ENCODE measurements around the gene JARID2.

The JARID2 gene

DNA sequence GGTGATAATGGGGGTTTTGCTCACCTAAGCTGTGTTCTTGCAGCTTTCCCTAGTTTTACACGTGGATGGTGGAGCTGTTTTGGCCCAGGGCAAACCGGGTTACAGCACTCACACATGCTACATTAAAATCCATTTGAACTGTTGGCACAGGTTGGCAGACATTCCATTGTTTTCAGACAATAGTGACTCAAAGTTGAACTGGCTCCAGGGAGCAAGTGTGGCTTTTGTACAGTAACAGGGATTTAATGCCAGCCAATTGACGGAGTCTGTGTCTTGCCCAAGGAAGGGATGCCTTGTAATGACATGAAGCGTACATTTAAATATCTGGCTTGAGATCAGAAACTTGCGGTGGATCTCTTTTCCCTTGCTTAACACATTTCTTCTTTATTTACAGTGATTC is 233.9 kb downstream of the JARID2 start:
- Histone ChIP-seq H3K27ac (ENCODE audit: low read depth in 2 of 2, low read length in 2 of 2) (no peak overlapping the region), H3K9ac (ENCODE audit: low read depth in 1 of 2, low read length in 2 of 2) (no peak overlapping the region), H3K4me1 (ENCODE audit: control insufficient read depth in 2 of 2, insufficient read depth in 2 of 2, low read length in 2 of 2) (no peaks in the 10 kb centered on the region), H3K4me3 (ENCODE audit: low read length in 2 of 2) (no peak overlapping the region), H3K36me3 (ENCODE audit: control insufficient read depth in 2 of 2, insufficient read depth in 2 of 2, low read length in 2 of 2) (peaks cover 0 to 3% of the 10 kb centered on the region in 2 donors), H3K27me3 (ENCODE audit: control insufficient read depth in 2 of 2, insufficient read depth in 2 of 2, low read length in 2 of 2) (no peaks in the 10 kb centered on the region), H3K9me3 (ENCODE audit: control insufficient read depth in 2 of 2, low read length in 2 of 2) (no peaks in the 10 kb centered on the region)

GRCh38 chr6:15480525-15480924 is 234.7 kb downstream of the JARID2 start:
- Histone ChIP-seq H3K9ac (ENCODE audit: low read depth in 1 of 2, low read length in 2 of 2) (no peak overlapping the region), H3K36me3 (ENCODE audit: control insufficient read depth in 2 of 2, insufficient read depth in 2 of 2, low read length in 2 of 2) (no peaks in the 10 kb centered on the region), H3K9me3 (ENCODE audit: control insufficient read depth in 2 of 2, low read length in 2 of 2) (no peaks in the 10 kb centered on the region), H3K4me1 (ENCODE audit: control insufficient read depth in 2 of 2, insufficient read depth in 2 of 2, low read length in 2 of 2) (no peaks in the 10 kb centered on the region), H3K27ac (ENCODE audit: low read depth in 2 of 2, low read length in 2 of 2) (no peak overlapping the region), H3K4me3 (ENCODE audit: low read length in 2 of 2) (no peak overlapping the region), H3K27me3 (ENCODE audit: control insufficient read depth in 2 of 2, insufficient read depth in 2 of 2, low read length in 2 of 2) (no peaks in the 10 kb centered on the region)

DNA sequence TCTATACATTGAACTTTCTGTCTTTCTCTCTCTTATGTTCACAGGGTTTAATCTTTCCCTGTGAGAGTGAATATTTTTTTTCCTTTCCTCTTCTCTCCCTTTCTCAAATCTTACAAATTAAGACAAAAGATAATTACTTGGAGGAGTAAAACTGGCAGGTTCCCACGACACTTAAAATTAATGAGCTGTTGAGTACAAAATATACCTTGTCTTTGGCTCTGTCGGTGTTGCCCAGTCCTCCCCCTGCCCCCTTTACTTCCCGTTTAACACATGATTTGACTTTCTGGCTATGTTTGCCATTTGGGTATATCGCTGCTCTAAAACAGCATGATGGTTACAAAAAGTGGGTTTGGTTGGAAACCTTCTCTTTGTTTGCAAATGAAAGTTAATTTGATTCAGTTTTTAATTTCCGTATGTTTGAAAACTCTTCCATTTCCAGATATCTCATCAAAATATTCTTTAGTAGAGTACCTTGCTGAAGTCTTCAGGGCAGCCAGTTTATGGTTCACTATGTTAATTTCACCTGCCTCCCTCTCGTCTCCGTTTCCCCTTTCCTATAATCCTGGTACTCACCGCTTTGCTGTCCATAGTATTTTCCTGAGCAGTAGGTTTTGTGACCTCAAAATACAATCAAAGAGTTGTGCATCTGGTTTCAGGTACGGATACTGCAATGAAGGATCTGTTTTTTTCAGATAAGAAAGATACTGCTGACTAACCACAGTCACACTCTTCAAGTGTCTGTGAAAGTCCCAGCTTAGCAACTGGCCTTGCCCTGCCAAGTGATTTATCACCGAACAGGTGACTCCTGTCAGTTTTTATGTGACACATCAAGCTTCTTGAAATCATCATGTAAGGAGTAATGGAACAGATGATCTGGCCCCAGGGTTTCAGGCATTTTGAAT is 235.8 kb downstream of the JARID2 start:
- no peaks in the 10 kb centered on the region for H3K36me3 ChIP-seq (ENCODE audit: control insufficient read depth in 2 of 2, insufficient read depth in 2 of 2, low read length in 2 of 2)
- no peaks in the 10 kb centered on the region for H3K4me1 ChIP-seq (ENCODE audit: control insufficient read depth in 2 of 2, insufficient read depth in 2 of 2, low read length in 2 of 2)
- H3K27ac ChIP-seq (ENCODE audit: low read depth in 2 of 2, low read length in 2 of 2) = no peak overlapping the region
- no peaks in the 10 kb centered on the region for H3K27me3 ChIP-seq (ENCODE audit: control insufficient read depth in 2 of 2, insufficient read depth in 2 of 2, low read length in 2 of 2)
- H3K9me3 ChIP-seq (ENCODE audit: control insufficient read depth in 2 of 2, low read length in 2 of 2) = no peaks in the 10 kb centered on the region
- H3K9ac ChIP-seq (ENCODE audit: low read depth in 1 of 2, low read length in 2 of 2) = no peak overlapping the region
- no peak overlapping the region for H3K4me3 ChIP-seq (ENCODE audit: low read length in 2 of 2)

DNA sequence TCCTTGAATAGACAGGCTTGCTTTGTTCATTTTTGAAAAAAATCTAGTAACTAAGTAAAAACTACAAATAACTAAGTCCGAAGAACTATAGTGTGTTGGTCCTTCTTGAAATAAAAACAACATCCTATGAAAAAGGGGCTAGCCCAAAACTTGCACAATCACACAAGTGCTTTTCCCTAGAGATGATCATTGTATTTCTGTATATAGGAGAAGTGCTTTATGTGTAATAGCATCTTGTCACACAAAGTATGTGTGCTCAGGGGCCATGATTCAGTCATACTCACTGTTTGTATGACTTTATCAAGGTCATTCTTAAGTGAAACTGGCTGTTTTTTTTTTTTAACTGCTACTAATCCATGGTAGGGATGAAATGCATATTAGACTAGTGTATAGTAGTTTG is 237.2 kb downstream of the JARID2 start:
- Histone ChIP-seq H3K27ac (ENCODE audit: low read depth in 2 of 2, low read length in 2 of 2) (no peak overlapping the region), H3K9me3 (ENCODE audit: control insufficient read depth in 2 of 2, low read length in 2 of 2) (no peaks in the 10 kb centered on the region), H3K36me3 (ENCODE audit: control insufficient read depth in 2 of 2, insufficient read depth in 2 of 2, low read length in 2 of 2) (peaks cover 3 to 8% of the 10 kb centered on the region in 2 donors), H3K4me3 (ENCODE audit: low read length in 2 of 2) (no peak overlapping the region), H3K4me1 (ENCODE audit: control insufficient read depth in 2 of 2, insufficient read depth in 2 of 2, low read length in 2 of 2) (no peaks in the 10 kb centered on the region), H3K9ac (ENCODE audit: low read depth in 1 of 2, low read length in 2 of 2) (no peak overlapping the region), H3K27me3 (ENCODE audit: control insufficient read depth in 2 of 2, insufficient read depth in 2 of 2, low read length in 2 of 2) (no peaks in the 10 kb centered on the region)

GRCh38 chr6:15484140-15484539 is 238.3 kb downstream of the JARID2 start:
- Histone ChIP-seq H3K9me3 (ENCODE audit: control insufficient read depth in 2 of 2, low read length in 2 of 2) (no peaks in the 10 kb centered on the region), H3K27ac (ENCODE audit: low read depth in 2 of 2, low read length in 2 of 2) (no peak overlapping the region), H3K27me3 (ENCODE audit: control insufficient read depth in 2 of 2, insufficient read depth in 2 of 2, low read length in 2 of 2) (no peaks in the 10 kb centered on the region), H3K36me3 (ENCODE audit: control insufficient read depth in 2 of 2, insufficient read depth in 2 of 2, low read length in 2 of 2) (peaks cover 14 to 17% of the 10 kb centered on the region in 2 donors), H3K9ac (ENCODE audit: low read depth in 1 of 2, low read length in 2 of 2) (no peak overlapping the region), H3K4me1 (ENCODE audit: control insufficient read depth in 2 of 2, insufficient read depth in 2 of 2, low read length in 2 of 2) (no peaks in the 10 kb centered on the region), H3K4me3 (ENCODE audit: low read length in 2 of 2) (no peak overlapping the region)

GRCh38 chr6:15484821-15485220 is 239.0 kb downstream of the JARID2 start:
- Histone ChIP-seq H3K36me3 (ENCODE audit: control insufficient read depth in 2 of 2, insufficient read depth in 2 of 2, low read length in 2 of 2) (peaks cover 17% of the 10 kb centered on the region in 2 donors), H3K27ac (ENCODE audit: low read depth in 2 of 2, low read length in 2 of 2) (no peak overlapping the region), H3K4me3 (ENCODE audit: low read length in 2 of 2) (no peak overlapping the region), H3K9ac (ENCODE audit: low read depth in 1 of 2, low read length in 2 of 2) (no peak overlapping the region), H3K4me1 (ENCODE audit: control insufficient read depth in 2 of 2, insufficient read depth in 2 of 2, low read length in 2 of 2) (no peaks in the 10 kb centered on the region), H3K27me3 (ENCODE audit: control insufficient read depth in 2 of 2, insufficient read depth in 2 of 2, low read length in 2 of 2) (no peaks in the 10 kb centered on the region), H3K9me3 (ENCODE audit: control insufficient read depth in 2 of 2, low read length in 2 of 2) (no peaks in the 10 kb centered on the region)

- Histone ChIP-seq H3K4me3 (ENCODE audit: low read length in 2 of 2) (no peak overlapping the region), H3K36me3 (ENCODE audit: control insufficient read depth in 2 of 2, insufficient read depth in 2 of 2, low read length in 2 of 2) (peaks cover 17 to 22% of the 10 kb centered on the region in 2 donors), H3K27ac (ENCODE audit: low read depth in 2 of 2, low read length in 2 of 2) (no peak overlapping the region), H3K4me1 (ENCODE audit: control insufficient read depth in 2 of 2, insufficient read depth in 2 of 2, low read length in 2 of 2) (no peaks in the 10 kb centered on the region), H3K27me3 (ENCODE audit: control insufficient read depth in 2 of 2, insufficient read depth in 2 of 2, low read length in 2 of 2) (no peaks in the 10 kb centered on the region), H3K9ac (ENCODE audit: low read depth in 1 of 2, low read length in 2 of 2) (no peak overlapping the region), H3K9me3 (ENCODE audit: control insufficient read depth in 2 of 2, low read length in 2 of 2) (no peaks in the 10 kb centered on the region)
Measured at GRCh38 chr6:15485936-15486335, 240.1 kb downstream of the JARID2 start.

GRCh38 chr6:15487262-15487661 is 241.4 kb downstream of the JARID2 start:
- Histone ChIP-seq H3K27me3 (ENCODE audit: control insufficient read depth in 2 of 2, insufficient read depth in 2 of 2, low read length in 2 of 2) (no peaks in the 10 kb centered on the region), H3K27ac (ENCODE audit: low read depth in 2 of 2, low read length in 2 of 2) (no peak overlapping the region), H3K4me3 (ENCODE audit: low read length in 2 of 2) (no peak overlapping the region), H3K36me3 (ENCODE audit: control insufficient read depth in 2 of 2, insufficient read depth in 2 of 2, low read length in 2 of 2) (peaks cover 17 to 22% of the 10 kb centered on the region in 2 donors), H3K9ac (ENCODE audit: low read depth in 1 of 2, low read length in 2 of 2) (no peak overlapping the region), H3K9me3 (ENCODE audit: control insufficient read depth in 2 of 2, low read length in 2 of 2) (no peaks in the 10 kb centered on the region), H3K4me1 (ENCODE audit: control insufficient read depth in 2 of 2, insufficient read depth in 2 of 2, low read length in 2 of 2) (no peaks in the 10 kb centered on the region)

GRCh38 chr6:15489261-15489962 is 243.5 kb downstream of the JARID2 start:
- Histone ChIP-seq H3K9ac (ENCODE audit: low read depth in 1 of 2, low read length in 2 of 2) (no peak overlapping the region), H3K27ac (ENCODE audit: low read depth in 2 of 2, low read length in 2 of 2) (no peak overlapping the region), H3K4me1 (ENCODE audit: control insufficient read depth in 2 of 2, insufficient read depth in 2 of 2, low read length in 2 of 2) (no peaks in the 10 kb centered on the region), H3K27me3 (ENCODE audit: control insufficient read depth in 2 of 2, insufficient read depth in 2 of 2, low read length in 2 of 2) (no peaks in the 10 kb centered on the region), H3K4me3 (ENCODE audit: low read length in 2 of 2) (no peak overlapping the region), H3K9me3 (ENCODE audit: control insufficient read depth in 2 of 2, low read length in 2 of 2) (no peaks in the 10 kb centered on the region), H3K36me3 (ENCODE audit: control insufficient read depth in 2 of 2, insufficient read depth in 2 of 2, low read length in 2 of 2) (peaks cover 17 to 22% of the 10 kb centered on the region in 2 donors)
